BLaER1 treated with 17β-estradiol and CSF1 and Interleukin-3, amounts not matched to agents 10 nM and 100 nM (cell line): ENCODE data around the gene KCNJ9.

Source experiments
- H3K27ac ChIP-seq, 11 experiments: shearing (Covaris generic); formaldehyde crosslinking; 2 replicates each; pipeline ENCODE4 v1.8.1; 2022
- H3K27me3 ChIP-seq, 11 experiments: shearing (Covaris generic); formaldehyde crosslinking; 2 replicates each; pipeline ENCODE4 v1.8.1; 2022
- H3K36me3 ChIP-seq, 11 experiments: shearing (Covaris generic); formaldehyde crosslinking; 2 replicates each; pipeline ENCODE4 v1.8.1; 2022
- H3K4me1 ChIP-seq, 10 experiments: shearing (Covaris generic); formaldehyde crosslinking; 2 replicates each; pipeline ENCODE4 v1.8.1; 2022
- H3K4me2 ChIP-seq, 11 experiments: shearing (Covaris generic); formaldehyde crosslinking; 2 replicates each; pipeline ENCODE4 v1.8.1; 2022
- H3K4me3 ChIP-seq, 10 experiments: shearing (Covaris generic); formaldehyde crosslinking; 2 replicates each; pipeline ENCODE4 v1.8.1; 2022
- H3K9ac ChIP-seq, 11 experiments: shearing (Covaris generic); formaldehyde crosslinking; 2 replicates each; pipeline ENCODE4 v1.8.1; 2022
- H3K9me3 ChIP-seq, 11 experiments: shearing (Covaris generic); formaldehyde crosslinking; replicated peaks in 1 of 11; 2 replicates each; pipeline ENCODE4 v1.8.1; 2022
- H4K20me1 ChIP-seq, 11 experiments: shearing (Covaris generic); formaldehyde crosslinking; 2 replicates each; pipeline ENCODE4 v1.8.1; 2022
- Cebpa-rat ChIP-seq, 11 experiments: shearing (Covaris generic); IDR thresholded peaks; 2 replicates each; pipeline ENCODE4 v1.8.1; 2022

KCNJ9 gene

DNA sequence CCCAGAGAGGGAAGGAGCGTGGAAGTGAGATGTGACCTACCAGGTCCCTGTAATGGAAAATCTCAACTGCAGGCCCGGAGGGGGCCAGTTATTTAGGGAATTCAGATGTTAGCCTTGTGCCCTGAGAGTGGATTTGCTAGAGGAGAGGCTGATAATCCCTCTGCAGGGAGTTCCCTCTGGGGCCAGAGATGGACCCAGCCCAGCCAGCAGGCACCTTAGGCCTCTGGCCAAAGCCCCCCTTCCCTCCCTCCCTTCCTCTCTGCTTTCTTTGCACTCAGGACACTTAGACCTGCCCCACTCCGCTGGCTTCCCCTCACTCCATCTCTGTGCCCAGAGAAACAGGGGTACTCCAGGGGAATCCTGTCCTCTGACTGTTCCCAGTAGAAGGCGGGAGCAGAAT lies 32.7 kb downstream of the KCNJ9 start:
- Histone ChIP-seq H3K4me1 (peaks cover 2 to 64% (median 41%) of the 10 kb centered on the region in 10 experiments; a peak in 17 of 20 replicates), H3K27ac (no peak overlapping the region), H3K36me3 (no peaks in the 10 kb centered on the region), H3K27me3 (no peaks in the 10 kb centered on the region), H3K4me2 (peak overlapping the region in 6 of 11 experiments; percentile 67 to 78 (median 72); a peak in 8 of 22 replicates), H3K9me3 (no peaks in the 10 kb centered on the region), H4K20me1 (no peaks in the 10 kb centered on the region), H3K4me3 (no peak overlapping the region), H3K9ac (no peak overlapping the region)
- no peak for TF ChIP-seq Cebpa-rat (IDR thresholded peaks at IDR 0.05)

DNA sequence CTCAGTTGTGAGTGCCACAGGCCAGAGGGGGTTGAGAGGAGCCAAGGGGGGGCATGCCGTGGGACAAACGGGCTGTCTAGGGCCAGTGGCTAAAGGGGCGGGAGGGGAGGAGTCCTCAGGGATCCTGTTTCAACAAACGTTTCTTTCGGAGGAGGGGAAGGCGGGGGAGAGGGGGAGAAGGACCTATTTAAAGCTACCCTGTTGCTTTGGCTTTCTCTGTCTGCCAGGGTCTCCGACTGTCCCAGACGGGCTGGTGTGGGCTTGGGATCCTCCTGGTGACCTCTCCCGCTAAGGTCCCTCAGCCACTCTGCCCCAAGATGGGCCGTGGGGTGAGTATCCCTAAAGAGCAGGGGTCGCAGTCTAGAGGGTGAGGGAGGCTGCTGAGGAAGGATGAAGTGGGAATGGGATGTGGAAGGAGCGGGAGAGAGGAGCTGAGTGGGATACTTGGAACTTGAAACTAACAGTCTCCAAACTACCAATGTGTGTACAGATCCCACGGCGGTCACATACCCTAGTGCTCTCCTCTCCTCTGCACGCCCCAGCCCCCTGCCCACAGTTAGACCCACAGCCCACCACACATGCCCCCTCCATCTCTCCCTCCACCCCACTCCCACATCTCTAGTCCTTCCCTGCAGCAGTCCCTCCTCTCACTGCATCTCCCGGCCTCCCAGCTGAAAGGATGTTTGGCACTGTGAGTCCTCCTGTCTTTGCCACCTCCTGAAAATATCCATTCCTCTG lies 34.4 kb downstream of the KCNJ9 start, which contains the start of gene ATP1A2:
TSS of gene ATP1A2 (plus strand) at position 215 of the 738 bp plus-strand sequence. CDS start at position 318, 103 bp downstream.
- H3K9ac ChIP-seq = no peak within 1 kb of the TSS
- no peaks in the 10 kb centered on the region for H3K27me3 ChIP-seq
- no peaks in the 10 kb centered on the region for H3K36me3 ChIP-seq
- no peak for TF ChIP-seq Cebpa-rat (IDR thresholded peaks at IDR 0.05)
- peak within 1 kb of the TSS in 7 of 11 experiments; percentile 15 to 67 (median 40); a peak in 11 of 22 replicates for H3K4me2 ChIP-seq
- H3K27ac ChIP-seq = no peak within 1 kb of the TSS
- no peak within 1 kb of the TSS for H3K4me3 ChIP-seq
- peaks cover 6 to 55% (median 40%) of the 10 kb centered on the region in 10 experiments; a peak in 17 of 20 replicates for H3K4me1 ChIP-seq
- no peaks in the 10 kb centered on the region for H3K9me3 ChIP-seq
- H4K20me1 ChIP-seq = no peaks in the 10 kb centered on the region

GRCh38 chr1:160116283-160117147 lies 35.2 kb downstream of the KCNJ9 start:
- H3K4me2 ChIP-seq = 0 out of 22 replicates have a peak overlapping the region, but pooled peaks of 1 of the 11 experiments have one; percentile 41
- H3K4me3 ChIP-seq = no peak overlapping the region
- no peaks in the 10 kb centered on the region for H3K9me3 ChIP-seq
- no peak overlapping the region for H3K27ac ChIP-seq
- no peak for TF ChIP-seq Cebpa-rat (IDR thresholded peaks at IDR 0.05)
- no peaks in the 10 kb centered on the region for H3K36me3 ChIP-seq
- peaks cover 6 to 47% (median 39%) of the 10 kb centered on the region in 10 experiments; a peak in 17 of 20 replicates for H3K4me1 ChIP-seq
- no peaks in the 10 kb centered on the region for H3K27me3 ChIP-seq
- no peak overlapping the region for H3K9ac ChIP-seq
- no peaks in the 10 kb centered on the region for H4K20me1 ChIP-seq

- 0 out of 22 replicates have a peak, but pooled peaks of 1 of the 11 experiments have one; percentile 22 for TF ChIP-seq Cebpa-rat (IDR thresholded peaks at IDR 0.05)
- H3K27me3 ChIP-seq = no peaks in the 10 kb centered on the region
- H3K4me2 ChIP-seq = no peak overlapping the region
- H3K27ac ChIP-seq = no peak overlapping the region
- no peaks in the 10 kb centered on the region for H3K9me3 ChIP-seq
- no peak overlapping the region for H3K4me3 ChIP-seq
- peaks cover 6 to 39% (median 32%) of the 10 kb centered on the region in 10 experiments; a peak in 17 of 20 replicates for H3K4me1 ChIP-seq
- no peaks in the 10 kb centered on the region for H3K36me3 ChIP-seq
- H4K20me1 ChIP-seq = no peaks in the 10 kb centered on the region
- H3K9ac ChIP-seq = no peak overlapping the region
These were observed 36.0 kb downstream of the KCNJ9 start for GRCh38 chr1:160117300-160117699.

GRCh38 chr1:160117709-160118183 lies 36.4 kb downstream of the KCNJ9 start:
- Histone ChIP-seq H3K4me1 (peaks cover 6 to 35% (median 27%) of the 10 kb centered on the region in 10 experiments; a peak in 17 of 20 replicates), H3K4me2 (no peak overlapping the region), H3K27me3 (no peaks in the 10 kb centered on the region), H3K9me3 (no peaks in the 10 kb centered on the region), H3K27ac (no peak overlapping the region), H3K36me3 (no peaks in the 10 kb centered on the region), H4K20me1 (no peaks in the 10 kb centered on the region), H3K9ac (no peak overlapping the region), H3K4me3 (no peak overlapping the region)
- TF ChIP-seq Cebpa-rat (IDR thresholded peaks at IDR 0.05) = 0 out of 22 replicates have a peak, but pooled peaks of 1 of the 11 experiments have one; percentile 0

DNA sequence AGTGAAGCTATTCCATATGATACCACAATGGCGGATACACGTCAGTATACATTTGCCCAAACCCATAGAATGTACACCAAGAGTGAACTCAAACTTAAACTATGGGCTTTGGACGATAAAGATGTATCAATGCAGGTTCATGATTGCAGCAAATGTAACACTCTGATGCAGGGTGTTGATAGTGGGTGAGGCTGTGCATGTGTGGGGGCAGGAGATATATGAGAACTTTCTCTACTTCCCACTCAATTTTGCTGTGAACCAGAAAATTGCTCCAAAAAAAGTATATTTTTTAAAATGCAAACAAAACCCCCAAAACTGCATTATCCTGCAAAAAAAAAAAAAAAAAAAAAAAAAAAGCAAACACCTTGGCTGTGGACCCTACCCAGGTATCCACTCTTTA lies 37.6 kb downstream of the KCNJ9 start:
- Histone ChIP-seq H3K4me1 (peaks cover 6 to 23% (median 16%) of the 10 kb centered on the region in 10 experiments; a peak in 17 of 20 replicates), H3K27ac (no peak overlapping the region), H3K9me3 (no peaks in the 10 kb centered on the region), H3K4me2 (peak overlapping the region in 8 of 11 experiments; percentile 6 to 39 (median 32); a peak in 10 of 22 replicates), H3K9ac (no peak overlapping the region), H4K20me1 (no peaks in the 10 kb centered on the region), H3K27me3 (no peaks in the 10 kb centered on the region), H3K36me3 (no peaks in the 10 kb centered on the region), H3K4me3 (no peak overlapping the region)
- TF ChIP-seq Cebpa-rat (IDR thresholded peaks at IDR 0.05) = no peak

- Histone ChIP-seq H3K9ac (no peak overlapping the region), H3K4me3 (no peak overlapping the region), H3K4me2 (no peak overlapping the region), H3K9me3 (no peaks in the 10 kb centered on the region), H3K36me3 (no peaks in the 10 kb centered on the region), H3K27me3 (no peaks in the 10 kb centered on the region), H3K4me1 (peaks cover 6 to 10% (median 8%) of the 10 kb centered on the region in 10 experiments; a peak in 15 of 20 replicates), H3K27ac (no peak overlapping the region), H4K20me1 (no peaks in the 10 kb centered on the region)
- TF ChIP-seq Cebpa-rat (IDR thresholded peaks at IDR 0.05) = no peak
These were observed 39.5 kb downstream of the KCNJ9 start for GRCh38 chr1:160120797-160121196.

- Histone ChIP-seq H3K4me2 (no peak overlapping the region), H3K27ac (no peak overlapping the region), H4K20me1 (no peaks in the 10 kb centered on the region), H3K4me1 (peaks cover 4 to 10% (median 6%) of the 10 kb centered on the region in 10 experiments; a peak in 12 of 20 replicates), H3K27me3 (no peaks in the 10 kb centered on the region), H3K36me3 (no peaks in the 10 kb centered on the region), H3K9me3 (no peaks in the 10 kb centered on the region), H3K9ac (no peak overlapping the region), H3K4me3 (no peak overlapping the region)
- no peak for TF ChIP-seq Cebpa-rat (IDR thresholded peaks at IDR 0.05)
These were observed 40.0 kb downstream of the KCNJ9 start for GRCh38 chr1:160121388-160121787.
